Fibroblast of the aortic adventitia (primary cell): ENCODE results near the gene PDE1C. TPM values are rescaled to one million over a fixed set of nuclear protein-coding genes. Genes with fewer than 3 reads are reported as not detected.

Experiments used
- DNase-seq: peaks from one replicate; pipeline ENCODE4 v3.0.0-alpha.2; 2010; ENCODE audit warnings: low read depth
- H3K4me3 ChIP-seq: 2 replicates; pipeline ENCODE4 v1.5.1; 2011; ENCODE audit warnings: low read depth, mild to moderate bottlenecking, control low read depth, low read length, moderate library complexity
- CTCF ChIP-seq: IDR thresholded peaks from 2 replicates; pipeline ENCODE4 v1.5.1; 2011; ENCODE audit warnings: mild to moderate bottlenecking, low read length, control low read depth, inconsistent platforms; ENCODE audit not compliant: insufficient read depth
- total RNA-seq: library from RNA; depleted of rRNA; stranded (reverse); fragments of >200 nt; gene quantifications from 2 replicates; pipeline ENCODE4 v1.2.3, GENCODE V29; 2012; ENCODE audit warnings: low replicate concordance

PDE1C gene
- total RNA-seq, 1 donor = 7.4 TPM

- DNase-seq = no peak
- H3K4me3 ChIP-seq = no peak overlapping the region
- TF ChIP-seq CTCF = no peak
Measured at GRCh38 chr7:31906479-31907171, 163.6 kb downstream of the PDE1C start.

GRCh38 chr7:31903962-31904361 is 166.2 kb downstream of the PDE1C start:
- no peak overlapping the region for H3K4me3 ChIP-seq
- no peak for TF ChIP-seq CTCF
- DNase-seq = no peak

DNA sequence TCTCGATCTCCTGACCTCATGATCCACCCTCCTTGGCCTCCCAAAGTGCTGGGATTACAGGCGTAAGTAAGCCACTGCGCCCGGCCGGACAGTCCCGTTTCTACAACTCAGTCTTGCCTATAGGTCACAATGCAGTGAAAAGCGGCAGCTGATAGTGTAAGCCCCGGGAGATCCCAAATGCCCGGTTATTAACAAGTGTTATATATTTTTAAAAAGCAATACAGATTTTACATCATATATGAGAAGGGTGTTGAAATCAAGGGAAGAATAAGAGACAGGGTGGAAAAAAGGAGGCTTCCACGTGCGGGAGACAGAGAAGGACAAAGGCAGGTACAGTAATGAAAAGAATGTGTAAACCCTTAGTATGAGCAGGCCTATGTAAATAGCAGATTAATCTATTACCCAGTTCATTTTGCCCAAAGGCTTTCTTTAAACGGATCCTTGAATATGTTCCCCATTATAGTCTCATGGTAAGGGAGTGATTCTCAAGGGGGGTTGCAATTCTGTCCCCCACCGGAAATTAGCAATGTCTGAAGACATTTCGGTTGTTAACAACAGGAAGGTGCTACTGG is 170.8 kb downstream of the PDE1C start:
- no peak for TF ChIP-seq CTCF
- no peak for DNase-seq
- no peak overlapping the region for H3K4me3 ChIP-seq

- DNase-seq = no peak
- H3K4me3 ChIP-seq = no peak overlapping the region
- TF ChIP-seq CTCF = no peak
Measured at GRCh38 chr7:31896925-31897324, 173.3 kb downstream of the PDE1C start.

GRCh38 chr7:31894308-31894707 is 175.9 kb downstream of the PDE1C start:
- no peak overlapping the region for H3K4me3 ChIP-seq
- no peak for TF ChIP-seq CTCF
- no peak for DNase-seq

GRCh38 chr7:31893365-31893764 is 176.8 kb downstream of the PDE1C start:
- no peak for TF ChIP-seq CTCF
- no peak for DNase-seq
- H3K4me3 ChIP-seq = no peak overlapping the region
